Measurements from ENCODE around the gene MYO9B. TPM values are rescaled to one million over a fixed set of nuclear protein-coding genes. Genes with fewer than 3 reads are reported as not detected.

Gene MYO9B
- total and polyA plus RNA-seq, 3 experiments from 2014 or later, result 24.9 to 108 (median 104) TPM

GRCh38 chr19:17211547-17212446, 136.2 kb downstream of the MYO9B start:
- peaks cover 17% of the 10 kb centered on the region for H3K4me1 ChIP-seq (ENCODE audit: insufficient read depth, low read length)
- no peak overlapping the region for H3K27ac ChIP-seq (ENCODE audit: low read depth, low read length)
- DNase-seq, result no peak
- no peak overlapping the region for H3K4me3 ChIP-seq (ENCODE audit: low read length)
- Mint-ChIP-seq H3K4me1 (peaks cover 15 to 25% (median 16%) of the 10 kb centered on the region in 3 donors), H3K36me3 (peaks cover 0 to 59% (median 14%) of the 10 kb centered on the region in 3 donors), H3K4me3 (no peak overlapping the region), H3K27ac (no peak overlapping the region), H3K27me3 (no peaks in the 10 kb centered on the region), H3K9me3 (no peaks in the 10 kb centered on the region)
- H3K9me3 ChIP-seq (ENCODE audit: low read length), result no peaks in the 10 kb centered on the region
- CTCF ChIA-PET, result no interaction called here
- POLR2A ChIA-PET, result no interaction called here
- H3K36me3 ChIP-seq (ENCODE audit: insufficient read depth, low read length), result peaks cover 12% of the 10 kb centered on the region
- H3K27me3 ChIP-seq (ENCODE audit: insufficient read depth, low read length, poor library complexity, severe bottlenecking), result no peaks in the 10 kb centered on the region

GRCh38 chr19:17213334-17213733, 137.8 kb downstream of the MYO9B start:
- Histone ChIP-seq H3K4me3 (ENCODE audit: low read length) (no peak overlapping the region), H3K27me3 (ENCODE audit: insufficient read depth, low read length, poor library complexity, severe bottlenecking) (no peaks in the 10 kb centered on the region), H3K27ac (ENCODE audit: low read depth, low read length) (no peak overlapping the region), H3K36me3 (ENCODE audit: insufficient read depth, low read length) (peaks cover 12% of the 10 kb centered on the region), H3K9me3 (ENCODE audit: low read length) (no peaks in the 10 kb centered on the region), H3K4me1 (ENCODE audit: insufficient read depth, low read length) (peaks cover 17% of the 10 kb centered on the region)
- Mint-ChIP-seq H3K9me3 (no peaks in the 10 kb centered on the region), H3K27me3 (no peaks in the 10 kb centered on the region), H3K4me3 (peak overlapping the region in 2 of 7 donors; percentile 15 to 18), H3K36me3 (peaks cover 3 to 67% (median 14%) of the 10 kb centered on the region in 3 donors), H3K27ac (peak overlapping the region in 1 of 8 donors; percentile 78), H3K4me1 (peaks cover 15 to 25% (median 16%) of the 10 kb centered on the region in 3 donors)
- ChIA-PET POLR2A (no interaction called here), CTCF (interaction anchor here (0.7 to 3.5 kb wide), 2 partner anchors 8 to 13 kb away, joined by 4 to 18 read pairs; partner anchors contain the start of gene OCEL1)
- no peak for DNase-seq

GRCh38 chr19:17214508-17215126, 139.0 kb downstream of the MYO9B start:
- H3K9me3 ChIP-seq (ENCODE audit: low read length), result no peaks in the 10 kb centered on the region
- peak overlapping the region; percentile 79 to 95 (median 89) for H3K4me3 Mint-ChIP-seq
- H3K36me3 Mint-ChIP-seq, result peaks cover 7 to 61% (median 12%) of the 10 kb centered on the region in 3 donors
- H3K27me3 Mint-ChIP-seq, result no peaks in the 10 kb centered on the region
- no peak for DNase-seq
- H3K27ac Mint-ChIP-seq, result peak overlapping the region; percentile 90 to 100 (median 98)
- H3K4me1 ChIP-seq (ENCODE audit: insufficient read depth, low read length), result peaks cover 17% of the 10 kb centered on the region
- peaks cover 12 to 22% (median 16%) of the 10 kb centered on the region in 3 donors for H3K4me1 Mint-ChIP-seq
- H3K36me3 ChIP-seq (ENCODE audit: insufficient read depth, low read length), result peaks cover 6% of the 10 kb centered on the region
- POLR2A ChIA-PET, result interaction anchor here (0.6 to 2.5 kb wide), 9 partner anchors 9 to 465 kb away, joined by 3 to 39 read pairs (median 10); partner anchors contain the start of genes BABAM1, HAUS8, MYO9B and NR2F6
- no peaks in the 10 kb centered on the region for H3K9me3 Mint-ChIP-seq
- peak overlapping the region; percentile 88 for H3K27ac ChIP-seq (ENCODE audit: low read depth, low read length)
- H3K4me3 ChIP-seq (ENCODE audit: low read length), result peak overlapping the region; percentile 62
- CTCF ChIA-PET, result interaction anchor here (1.3 to 3.5 kb wide), 8 partner anchors 10 to 148 kb away, joined by 3 to 18 read pairs (median 5); partner anchors contain the start of gene OCEL1
- no peaks in the 10 kb centered on the region for H3K27me3 ChIP-seq (ENCODE audit: insufficient read depth, low read length, poor library complexity, severe bottlenecking)

GRCh38 chr19:17215127-17215971, 139.8 kb downstream of the MYO9B start, which contains the start of gene USE1:
Gene USE1 (plus strand): TSS chr19:17215357. CDS start chr19:17215406, 49 bp downstream.
- Histone ChIP-seq H3K27me3 (ENCODE audit: insufficient read depth, low read length, poor library complexity, severe bottlenecking) (no peaks in the 10 kb centered on the region), H3K4me3 (ENCODE audit: low read length) (peak within 1 kb of the TSS; percentile 62), H3K9me3 (ENCODE audit: low read length) (no peaks in the 10 kb centered on the region), H3K36me3 (ENCODE audit: insufficient read depth, low read length) (peaks cover 4% of the 10 kb centered on the region), H3K27ac (ENCODE audit: low read depth, low read length) (peak within 1 kb of the TSS; percentile 88), H3K4me1 (ENCODE audit: insufficient read depth, low read length) (peaks cover 17% of the 10 kb centered on the region)
- no peaks in the 10 kb centered on the region for H3K9me3 Mint-ChIP-seq
- CTCF ChIA-PET, result interaction anchor here (1.2 to 3.5 kb wide), 9 partner anchors 10 to 149 kb away, joined by 3 to 18 read pairs (median 5); partner anchors contain the start of gene OCEL1
- H3K4me1 Mint-ChIP-seq, result peaks cover 12 to 22% (median 16%) of the 10 kb centered on the region in 3 donors
- POLR2A ChIA-PET, result interaction anchor here (0.6 to 2.5 kb wide), 12 partner anchors 8 to 893 kb away, joined by 3 to 39 read pairs (median 6); partner anchors contain the start of genes ANKLE1, BABAM1, HAUS8 and MYO9B
- H3K36me3 Mint-ChIP-seq, result peaks cover 7 to 58% (median 11%) of the 10 kb centered on the region in 3 donors
- H3K27ac Mint-ChIP-seq, result peak within 1 kb of the TSS; percentile 90 to 100 (median 98)
- no peaks in the 10 kb centered on the region for H3K27me3 Mint-ChIP-seq
- peak; percentile 81 to 92 (median 84) for DNase-seq
- H3K4me3 Mint-ChIP-seq, result peak within 1 kb of the TSS; percentile 79 to 95 (median 89)

GRCh38 chr19:17216058-17216670, 140.6 kb downstream of the MYO9B start:
- peak overlapping the region; percentile 79 to 95 (median 89) for H3K4me3 Mint-ChIP-seq
- H3K36me3 Mint-ChIP-seq, result peaks cover 7 to 52% (median 11%) of the 10 kb centered on the region in 3 donors
- no peaks in the 10 kb centered on the region for H3K9me3 Mint-ChIP-seq
- peaks cover 17% of the 10 kb centered on the region for H3K4me1 ChIP-seq (ENCODE audit: insufficient read depth, low read length)
- H3K27ac ChIP-seq (ENCODE audit: low read depth, low read length), result peak overlapping the region; percentile 33
- peak overlapping the region; percentile 19 to 99 (median 90) for H3K27ac Mint-ChIP-seq
- no peaks in the 10 kb centered on the region for H3K27me3 ChIP-seq (ENCODE audit: insufficient read depth, low read length, poor library complexity, severe bottlenecking)
- no peaks in the 10 kb centered on the region for H3K9me3 ChIP-seq (ENCODE audit: low read length)
- DNase-seq, result no peak
- CTCF ChIA-PET, result interaction anchor here (1.2 to 3.5 kb wide), 4 partner anchors 11 to 137 kb away, joined by 3 to 18 read pairs (median 7); partner anchors contain the start of gene OCEL1
- no peaks in the 10 kb centered on the region for H3K27me3 Mint-ChIP-seq
- POLR2A ChIA-PET, result interaction anchor here (0.5 to 2.5 kb wide), 9 partner anchors 8 to 894 kb away, joined by 3 to 39 read pairs (median 7); partner anchors contain the start of genes BABAM1, HAUS8, MYO9B and OCEL1
- H3K4me1 Mint-ChIP-seq, result peaks cover 12 to 22% (median 16%) of the 10 kb centered on the region in 3 donors
- no peaks in the 10 kb centered on the region for H3K36me3 ChIP-seq (ENCODE audit: insufficient read depth, low read length)
- H3K4me3 ChIP-seq (ENCODE audit: low read length), result peak overlapping the region; percentile 62

- Mint-ChIP-seq H3K27me3 (no peaks in the 10 kb centered on the region), H3K36me3 (peaks cover 7 to 33% (median 7%) of the 10 kb centered on the region in 3 donors), H3K27ac (no peak overlapping the region), H3K4me1 (peaks cover 12 to 21% (median 16%) of the 10 kb centered on the region in 3 donors), H3K4me3 (peak overlapping the region in 2 of 7 donors; percentile 54 to 60), H3K9me3 (no peaks in the 10 kb centered on the region)
- no peak for DNase-seq
- H3K36me3 ChIP-seq (ENCODE audit: insufficient read depth, low read length), result no peaks in the 10 kb centered on the region
- H3K4me1 ChIP-seq (ENCODE audit: insufficient read depth, low read length), result peaks cover 17% of the 10 kb centered on the region
- H3K4me3 ChIP-seq (ENCODE audit: low read length), result no peak overlapping the region
- H3K9me3 ChIP-seq (ENCODE audit: low read length), result no peaks in the 10 kb centered on the region
- ChIA-PET CTCF (no interaction called here), POLR2A (no interaction called here)
- H3K27me3 ChIP-seq (ENCODE audit: insufficient read depth, low read length, poor library complexity, severe bottlenecking), result no peaks in the 10 kb centered on the region
- no peak overlapping the region for H3K27ac ChIP-seq (ENCODE audit: low read depth, low read length)
Measured at GRCh38 chr19:17219286-17219685, 143.7 kb downstream of the MYO9B start.

Data from CD8-positive, alpha-beta memory T cell (primary cell).